Stimulated activated CD8-positive, alpha-beta memory T cell treated with anti-CD3 and anti-CD28 coated beads, Interleukin-15, amount 100 ng/mL, for 4 hours (primary cell): ENCODE measurements around the gene STK17B.

Source experiments
- DNase-seq, 2 donors: peaks; one replicate each; pipeline ENCODE4 v3.0.0-alpha.2; 2020; ENCODE audit warnings: low read depth in 2 of 2

The STK17B gene

DNA sequence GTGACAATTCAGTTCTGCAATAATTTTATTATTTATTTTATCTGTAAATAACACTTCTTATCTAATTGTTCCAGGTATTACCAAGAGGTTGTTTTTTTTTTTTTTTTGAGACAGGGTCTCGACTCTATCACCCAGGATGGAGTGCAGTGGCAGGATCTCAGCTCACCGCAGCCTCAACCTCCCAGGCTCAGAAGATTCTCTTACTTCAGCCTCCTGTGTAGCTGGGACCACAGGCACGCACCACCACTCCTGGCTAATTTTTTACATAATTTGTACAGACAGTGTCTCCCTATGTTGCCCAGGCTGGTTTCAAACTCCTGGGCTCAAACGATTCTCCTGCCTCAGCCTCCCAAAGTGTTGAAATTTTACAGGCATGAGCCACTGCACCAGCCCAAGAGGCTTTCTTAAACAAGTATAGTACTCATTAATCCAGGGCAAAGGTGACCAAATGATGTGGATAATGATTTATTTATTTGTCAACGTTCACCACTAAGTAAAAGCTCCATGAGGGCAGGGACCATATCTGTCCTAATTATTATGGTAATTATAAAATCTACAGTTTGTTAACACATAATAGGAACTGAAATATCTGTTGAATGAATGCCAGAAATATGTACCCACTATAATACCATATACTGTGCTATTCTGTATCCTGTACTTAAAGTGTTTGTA lies 12.0 kb downstream of the STK17B start:
- no peak for DNase-seq

DNA sequence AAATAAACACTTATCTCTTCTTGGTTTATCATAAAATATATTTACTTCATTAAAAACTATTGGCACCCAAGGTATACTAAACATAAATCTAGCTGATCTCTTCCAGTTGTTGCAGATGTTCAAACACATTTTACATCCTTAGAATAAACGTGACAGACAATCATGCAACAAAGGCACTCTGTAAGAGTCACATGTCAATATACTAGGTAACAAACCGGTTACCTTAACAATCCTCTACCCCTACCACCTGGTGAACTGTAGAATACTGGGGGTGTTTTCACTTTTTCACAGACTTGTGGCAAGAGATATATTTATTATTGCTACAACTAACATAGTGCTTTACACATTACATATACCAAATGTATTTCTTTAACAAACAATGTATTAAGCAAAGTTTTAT lies 15.8 kb downstream of the STK17B start:
- DNase-seq: no peak

DNA sequence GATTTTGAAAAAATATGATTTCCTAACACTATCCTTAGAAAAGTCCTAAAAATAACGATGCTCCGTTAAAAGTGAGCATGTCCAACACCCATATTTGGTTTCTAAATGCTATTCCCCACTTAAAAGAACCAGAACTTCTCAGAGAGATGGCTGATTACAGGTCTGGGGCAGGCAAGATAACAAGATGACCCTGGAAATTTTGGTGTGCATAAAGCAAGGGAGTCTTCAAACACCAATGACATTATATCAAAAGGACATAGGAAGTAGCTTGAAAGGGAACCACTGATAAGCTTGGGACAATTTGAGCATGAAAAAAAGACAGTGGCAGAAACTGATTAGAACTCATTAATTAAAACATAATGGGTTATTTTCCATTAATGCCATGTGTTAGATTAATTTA lies 17.9 kb downstream of the STK17B start:
- no peak for DNase-seq

DNA sequence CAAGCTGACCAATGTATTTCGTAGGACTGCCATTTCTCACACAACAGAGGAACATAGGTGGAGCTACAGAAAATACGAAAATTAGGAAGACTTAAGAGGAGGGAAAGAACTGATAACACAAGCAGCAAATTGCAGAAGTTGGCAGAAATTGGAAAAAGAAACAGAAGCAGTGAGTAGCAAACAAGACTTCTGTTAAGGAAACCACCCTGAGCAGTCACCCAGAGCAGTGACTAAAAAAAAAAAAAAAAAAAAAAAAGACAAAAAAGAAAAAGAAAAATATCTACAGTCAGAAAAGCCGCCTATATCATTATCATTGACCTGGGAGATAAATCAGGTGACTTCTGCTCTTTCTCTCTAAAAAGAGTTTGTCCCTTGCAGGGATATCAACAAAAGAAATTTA lies 21.4 kb downstream of the STK17B start:
- DNase-seq: no peak

DNA sequence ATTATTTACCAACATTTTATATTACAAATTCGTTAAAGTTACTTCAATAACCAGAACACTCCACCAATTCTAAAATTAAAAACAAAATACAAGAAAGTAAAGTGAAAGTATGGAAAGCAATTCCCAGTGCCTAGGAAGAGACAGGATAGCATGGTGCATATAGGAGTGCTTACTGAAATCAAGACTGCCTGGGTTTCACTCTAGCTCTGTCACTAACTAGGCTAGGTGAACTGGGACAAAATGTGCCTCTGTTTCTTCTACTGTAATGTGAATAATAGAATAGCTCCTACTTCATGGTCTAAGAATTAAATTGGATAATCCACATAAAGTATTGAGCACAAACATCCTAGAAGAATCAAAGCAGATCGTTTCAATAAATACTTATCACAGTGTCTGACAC lies 22.6 kb downstream of the STK17B start:
- DNase-seq: no peak

GRCh38 chr2:196145256-196145655 lies 26.1 kb downstream of the STK17B start:
- DNase-seq: no peak

GRCh38 chr2:196144513-196145126 lies 26.8 kb downstream of the STK17B start:
- DNase-seq: no peak

GRCh38 chr2:196143730-196144131 lies 27.6 kb downstream of the STK17B start:
- DNase-seq: no peak

- DNase-seq: no peak
Measured at GRCh38 chr2:196142825-196143224, 28.6 kb downstream of the STK17B start.

- no peak for DNase-seq
Measured at GRCh38 chr2:196140213-196140612, 31.2 kb downstream of the STK17B start.

DNA sequence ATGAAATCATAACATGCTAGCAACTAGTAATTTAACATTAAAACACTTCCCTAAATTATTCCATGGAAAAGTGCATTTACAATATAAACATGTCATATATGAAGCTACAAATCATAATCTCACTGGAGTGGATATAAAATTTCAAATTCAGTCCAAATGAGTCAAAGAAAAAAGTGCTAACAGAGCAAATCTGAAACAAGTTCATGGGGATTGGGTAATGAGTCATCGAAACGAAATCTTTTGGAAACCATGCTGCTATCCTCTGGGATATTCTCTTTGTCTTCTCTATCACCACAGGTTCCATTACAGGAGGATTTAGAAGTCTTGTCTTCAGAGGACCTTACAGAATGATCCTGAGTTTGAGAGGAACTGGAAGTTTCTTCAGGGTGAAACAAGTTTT lies 34.1 kb downstream of the STK17B start:
- DNase-seq: no peak

- no peak for DNase-seq
Measured at GRCh38 chr2:196136151-196136550, 35.2 kb downstream of the STK17B start.

- peak in 1 of 2 donors; percentile 41 for DNase-seq
Measured at GRCh38 chr2:196131949-196132925, 39.1 kb downstream of the STK17B start.

DNA sequence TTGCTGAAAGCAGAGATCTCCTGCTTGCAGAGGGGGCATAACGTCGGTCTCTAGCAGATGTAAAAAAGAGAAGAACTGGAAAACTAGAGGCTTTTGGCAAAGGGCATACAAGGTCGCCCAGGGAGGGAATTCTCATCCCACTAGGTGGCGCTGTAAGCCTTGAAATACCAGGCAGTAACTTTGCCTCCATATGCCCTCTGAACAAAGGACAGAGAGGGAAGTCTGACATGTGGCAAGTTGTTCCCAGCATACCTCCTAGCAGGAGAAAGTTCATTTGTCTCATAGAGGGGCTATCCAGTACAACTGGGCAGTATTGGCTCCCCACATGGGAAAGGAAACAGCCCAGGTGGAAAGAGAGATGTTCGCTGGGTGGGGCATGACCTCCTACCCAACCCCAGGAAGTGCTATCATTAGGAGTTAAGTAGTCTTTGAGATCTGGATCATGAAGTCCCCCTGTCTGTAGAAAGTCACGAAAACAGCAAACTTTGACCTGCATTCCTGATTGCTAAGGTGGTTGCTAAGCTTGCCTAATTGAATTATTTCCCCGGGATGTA lies 39.9 kb downstream of the STK17B start:
- DNase-seq: peak in 1 of 2 donors; percentile 43

DNA sequence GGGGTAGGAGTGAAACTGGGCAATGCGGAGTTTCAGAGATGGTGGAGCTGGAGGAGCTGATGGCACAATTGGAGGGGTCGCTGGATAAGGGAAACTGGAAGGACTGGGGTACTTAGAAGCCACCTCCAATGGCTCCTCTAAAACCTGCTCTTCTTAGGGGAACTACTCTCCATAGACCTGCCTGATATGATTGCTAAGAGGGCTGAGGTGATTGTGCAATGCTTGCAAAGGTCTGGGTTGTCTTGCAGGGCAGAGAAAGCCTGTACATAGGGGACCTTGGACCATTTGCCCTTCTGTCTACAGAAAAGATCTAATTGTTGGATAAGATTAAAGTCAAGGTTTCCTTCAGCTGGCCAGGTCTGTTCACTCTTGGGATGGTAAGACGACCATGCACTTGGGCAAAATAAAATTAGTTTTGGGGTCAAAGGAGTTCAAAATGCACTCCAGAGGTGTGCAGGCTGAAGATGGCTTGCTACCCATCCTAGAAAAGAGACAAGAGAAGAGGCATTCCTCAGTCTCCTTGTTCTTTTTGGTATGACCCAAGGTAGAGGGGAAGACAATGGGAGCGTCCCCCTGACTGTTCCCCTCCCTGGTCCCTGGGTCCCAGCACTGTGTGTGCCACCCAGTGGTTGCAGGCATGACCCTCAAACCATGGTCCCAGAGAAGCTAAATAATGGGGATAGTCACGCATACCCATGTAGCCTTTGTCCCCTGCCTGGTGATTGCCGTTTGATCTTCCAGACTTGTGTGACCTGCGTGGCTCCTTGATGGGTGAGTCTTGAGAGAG lies 41.1 kb downstream of the STK17B start:
- DNase-seq: no peak

GRCh38 chr2:196128749-196129148 lies 42.6 kb downstream of the STK17B start:
- no peak for DNase-seq

DNA sequence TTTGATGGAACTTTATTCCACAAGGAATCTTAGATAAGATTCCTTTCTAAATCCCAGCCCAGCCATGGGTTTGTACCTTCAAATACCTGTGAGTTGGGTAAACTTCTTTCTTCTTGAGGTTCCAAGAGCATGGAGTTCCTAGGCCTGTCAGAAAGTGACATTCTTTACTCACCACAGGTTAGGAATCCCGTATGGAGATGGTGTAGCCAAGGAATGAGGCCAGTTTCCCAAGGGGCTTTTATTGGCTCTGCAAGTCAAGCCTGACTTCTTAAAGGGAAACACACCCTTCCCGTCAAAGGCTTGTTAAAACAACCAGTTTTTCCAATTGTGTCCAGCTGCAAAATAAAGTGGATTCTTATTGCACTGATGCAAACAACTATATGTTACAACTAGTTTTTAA lies 45.8 kb downstream of the STK17B start:
- no peak for DNase-seq

DNA sequence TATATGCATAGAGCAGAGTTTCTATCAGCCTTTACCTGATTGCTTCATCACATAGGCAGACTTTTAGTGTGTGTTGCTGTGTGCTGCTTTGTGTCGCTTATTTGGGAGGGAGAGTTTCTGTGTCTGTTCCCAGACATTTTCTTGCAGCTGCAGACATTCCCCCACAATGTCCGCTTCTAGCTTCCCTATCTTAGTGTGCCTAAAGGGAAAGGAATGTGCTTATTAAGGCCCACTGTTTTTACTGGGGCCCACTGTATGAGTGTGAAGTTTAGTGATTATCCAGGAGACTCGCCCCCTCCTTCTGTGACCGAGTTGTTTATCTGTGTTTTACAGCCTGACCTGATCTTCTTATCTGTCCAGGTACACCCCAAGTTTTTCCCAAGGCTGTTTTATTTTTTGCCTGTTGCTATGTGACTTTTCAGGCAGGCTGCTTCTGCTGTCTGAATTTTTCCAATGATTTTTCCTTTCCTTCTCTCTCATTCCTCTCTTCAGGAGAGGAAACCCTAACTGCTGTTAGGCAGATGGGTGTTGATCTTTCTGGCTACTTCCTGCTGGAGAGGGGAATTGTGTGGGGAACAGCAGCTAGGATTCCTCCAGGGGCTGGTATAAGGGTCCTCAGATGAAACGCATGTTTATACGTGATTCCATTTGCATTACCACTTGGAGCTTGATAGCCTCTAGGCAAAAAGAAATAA lies 47.6 kb downstream of the STK17B start:
- DNase-seq: no peak

- no peak for DNase-seq
Measured at GRCh38 chr2:196119926-196120325, 51.5 kb downstream of the STK17B start.

GRCh38 chr2:196117214-196117705 lies 54.1 kb downstream of the STK17B start:
- DNase-seq: no peak
